GM10266 (cell line): ENCODE results near the gene DENND4A.
A peak's percentile ranks its signal among the peaks of the same experiment; 100 is the strongest.
"Not testable (repeated sequence)": the region's sequence is repeated elsewhere in the genome, so short reads cannot be mapped to it uniquely, and the experiment has no call there.

ENCODE experiments used
- DNase-seq: peaks from one replicate; pipeline ENCODE4 v3.0.0; 2012; ENCODE audit errors: extremely low spot score
- CTCF ChIP-seq: IDR thresholded peaks from 2 replicates; pipeline ENCODE4 v1.5.1; 2012; ENCODE audit warnings: mild to moderate bottlenecking, low read depth; ENCODE audit not compliant: control insufficient read depth, insufficient read depth; ENCODE audit errors: missing control alignments

DENND4A gene

GRCh38 chr15:65824941-65825544 is 33.0 kb upstream of the DENND4A start:
- no peak for DNase-seq
- no peak for TF ChIP-seq CTCF

GRCh38 chr15:65824031-65824743 is 32.1 kb upstream of the DENND4A start:
- TF ChIP-seq CTCF: peak; percentile 63
- peak; percentile 33 for DNase-seq

GRCh38 chr15:65822316-65822715 is 30.2 kb upstream of the DENND4A start:
- DNase-seq: no peak
- TF ChIP-seq CTCF: no peak

- no peak for TF ChIP-seq CTCF
- DNase-seq: no peak
Observed at GRCh38 chr15:65821070-65821469, 29.0 kb upstream of the DENND4A start.

- TF ChIP-seq CTCF: no peak
- DNase-seq: no peak
Observed at GRCh38 chr15:65819563-65819960, 27.5 kb upstream of the DENND4A start.

- TF ChIP-seq CTCF: no peak
- DNase-seq: peak; percentile 47
Observed at GRCh38 chr15:65818927-65819562, 27.0 kb upstream of the DENND4A start.

- no peak for DNase-seq
Observed at GRCh38 chr15:65816441-65816840, 24.3 kb upstream of the DENND4A start.

GRCh38 chr15:65816008-65816407 is 23.9 kb upstream of the DENND4A start:
- not testable (repeated sequence) for DNase-seq

More at GRCh38 chr15:65816441-65816840, 24.3 kb upstream of the DENND4A start:
- TF ChIP-seq CTCF: no peak

- not testable (repeated sequence) for DNase-seq
Observed at GRCh38 chr15:65814271-65814670, 22.2 kb upstream of the DENND4A start.
